SK-N-DZ (cell line): ENCODE measurements around the gene MAP2K5.

Experiments
- DNase-seq: peaks from one replicate; pipeline ENCODE4 v3.0.0-alpha.2; 2015; ENCODE audit warnings: low spot score

The MAP2K5 gene

DNA sequence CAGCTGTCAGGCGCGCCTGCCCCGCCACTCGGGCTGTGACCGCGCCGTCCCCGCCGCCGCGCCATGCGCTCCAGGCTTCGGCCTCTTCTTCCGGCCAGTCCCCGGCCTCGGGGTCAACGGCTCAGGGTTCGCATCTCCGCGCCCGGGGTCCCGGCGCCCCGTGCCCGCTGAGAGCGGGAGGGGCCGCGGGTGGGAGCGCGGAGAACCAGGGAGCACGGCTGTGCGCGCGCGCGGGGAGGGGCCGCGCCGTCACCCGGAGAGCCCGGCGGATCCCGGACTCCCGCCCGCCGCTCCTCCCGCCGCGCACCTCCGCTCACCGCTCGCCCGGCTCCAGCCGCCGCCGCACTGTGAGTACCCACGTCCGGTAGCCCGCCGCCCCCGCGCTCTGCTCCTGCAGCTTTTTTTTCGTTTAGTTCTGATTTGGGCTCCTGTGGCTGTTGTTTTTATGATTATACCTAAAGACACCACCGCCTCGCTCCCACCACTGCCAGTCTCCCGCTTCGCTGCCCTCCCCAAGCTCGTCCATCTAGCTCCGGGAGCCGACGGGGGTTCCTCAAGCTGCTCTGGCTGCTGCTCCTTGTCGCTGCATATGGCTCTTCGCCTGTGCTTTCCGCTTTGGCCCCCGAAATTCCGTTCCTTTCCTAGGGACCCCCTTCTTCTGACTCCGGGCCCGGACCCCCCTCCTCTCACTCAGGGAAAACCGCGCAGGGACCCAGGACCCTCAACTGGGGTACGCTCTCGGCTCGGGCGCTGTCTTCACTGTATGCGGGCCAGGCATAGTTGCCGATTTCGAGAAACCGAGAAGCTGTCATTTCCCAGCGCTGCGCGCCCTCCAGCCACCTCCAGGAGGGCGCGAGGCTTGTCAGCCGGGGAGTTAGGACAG lies 281.1 kb downstream of the MAP2K5 start:
- no peak for DNase-seq

DNA sequence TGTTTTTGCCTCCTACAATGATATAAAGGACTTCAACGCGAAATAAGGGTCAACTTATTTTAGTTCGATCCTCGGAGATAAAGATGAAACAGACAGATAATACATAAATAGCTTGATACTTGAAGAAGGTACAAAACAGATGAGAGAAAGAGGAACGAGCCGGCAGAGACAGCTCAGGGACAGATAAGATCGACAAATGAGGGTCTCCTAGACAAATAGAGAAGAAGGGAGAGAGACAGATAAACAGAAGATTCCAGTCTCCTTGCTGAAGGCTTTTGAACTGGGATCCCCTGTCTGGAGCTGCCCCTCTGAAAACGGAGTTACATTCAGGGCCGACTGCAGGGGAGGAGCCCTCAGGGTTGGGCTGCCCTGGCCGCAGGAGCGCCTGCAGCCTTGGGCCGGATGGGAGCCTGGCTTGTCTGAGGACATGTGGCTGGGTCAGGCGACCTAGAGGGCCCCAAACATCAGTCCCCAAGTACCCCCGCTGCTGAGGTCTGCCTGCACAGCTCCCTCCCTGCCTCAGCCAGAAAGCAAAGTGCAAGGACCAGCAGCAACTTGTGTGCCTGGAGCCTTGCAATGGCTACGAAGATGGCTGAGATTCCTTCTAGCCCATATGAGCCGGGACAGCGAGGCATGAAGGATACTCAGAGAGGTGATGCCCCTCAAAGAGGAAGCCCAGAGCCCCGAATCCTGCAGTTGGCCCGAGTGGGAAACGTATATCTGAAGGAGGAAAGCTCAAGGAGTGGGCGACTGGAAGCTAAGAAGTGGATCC lies 281.9 kb downstream of the MAP2K5 start:
- no peak for DNase-seq

DNA sequence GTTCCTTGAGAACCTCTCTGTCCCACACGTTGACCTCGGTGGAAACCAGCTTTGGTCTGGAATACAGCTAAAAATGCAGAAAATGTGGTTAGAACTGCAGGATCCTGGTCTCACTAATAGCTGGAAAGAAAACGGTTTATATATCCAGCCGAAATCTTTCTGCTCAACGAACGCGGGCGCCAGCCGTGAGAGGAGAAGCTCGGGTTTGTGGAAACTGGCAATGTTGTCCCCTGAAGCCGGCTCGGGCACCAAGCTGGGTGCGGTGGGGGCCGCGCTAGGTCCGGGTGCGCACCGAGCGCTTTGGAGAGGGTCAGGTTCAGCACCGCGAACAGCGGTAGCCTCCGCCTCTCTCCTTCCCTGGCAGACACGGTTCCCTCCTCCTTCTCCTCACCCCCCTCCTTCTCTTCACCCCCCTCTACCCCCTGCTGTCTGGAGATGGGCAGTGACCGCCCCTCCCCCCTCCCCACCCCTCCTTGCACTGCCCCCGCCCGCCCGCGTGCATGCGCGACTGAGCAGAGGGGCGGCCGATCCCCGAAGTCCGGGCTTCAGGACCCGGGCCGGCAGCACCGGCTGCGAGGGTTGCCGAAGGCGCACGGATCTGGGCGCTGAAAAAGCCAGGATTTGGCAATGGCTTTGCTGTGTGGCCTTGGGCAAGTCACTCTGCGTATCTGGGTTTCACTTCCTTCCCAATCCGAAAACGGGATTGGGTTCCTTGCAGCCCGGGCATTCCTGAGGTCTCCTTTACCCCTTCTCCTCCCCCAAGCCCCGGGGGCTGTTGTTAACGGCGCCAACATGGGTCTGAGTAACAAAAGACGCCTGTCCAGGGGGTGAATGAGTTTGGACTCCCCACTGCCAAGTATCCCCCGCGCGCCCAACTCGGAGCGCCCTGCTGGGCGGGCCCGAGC lies 282.7 kb downstream of the MAP2K5 start, which contains the start of gene SKOR1:
SKOR1 (plus strand) TSS at position 534 of the 905 bp plus-strand sequence; CDS start at position 628, 94 bp downstream.
- no peak for DNase-seq

DNA sequence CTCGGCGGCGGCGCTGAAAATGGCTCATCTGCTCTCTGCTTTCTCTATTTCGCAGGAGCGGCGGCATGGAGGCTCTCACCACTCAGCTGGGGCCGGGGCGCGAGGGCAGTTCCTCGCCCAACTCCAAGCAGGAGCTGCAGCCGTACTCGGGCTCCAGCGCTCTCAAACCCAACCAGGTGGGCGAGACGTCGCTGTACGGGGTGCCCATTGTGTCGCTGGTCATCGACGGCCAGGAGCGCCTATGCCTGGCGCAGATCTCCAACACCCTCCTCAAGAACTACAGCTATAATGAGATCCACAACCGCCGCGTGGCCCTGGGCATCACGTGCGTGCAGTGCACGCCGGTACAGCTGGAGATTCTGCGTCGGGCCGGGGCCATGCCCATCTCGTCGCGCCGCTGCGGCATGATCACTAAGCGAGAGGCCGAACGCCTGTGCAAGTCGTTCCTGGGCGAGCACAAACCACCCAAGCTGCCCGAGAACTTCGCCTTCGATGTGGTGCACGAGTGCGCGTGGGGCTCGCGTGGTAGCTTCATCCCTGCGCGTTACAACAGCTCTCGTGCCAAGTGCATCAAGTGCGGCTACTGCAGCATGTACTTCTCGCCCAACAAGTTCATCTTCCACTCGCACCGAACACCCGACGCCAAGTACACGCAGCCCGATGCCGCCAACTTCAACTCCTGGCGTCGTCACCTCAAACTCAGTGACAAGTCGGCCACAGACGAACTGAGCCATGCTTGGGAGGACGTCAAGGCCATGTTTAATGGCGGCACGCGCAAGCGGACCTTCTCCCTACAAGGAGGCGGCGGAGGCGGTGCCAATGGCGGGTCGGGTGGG lies 283.6 kb downstream of the MAP2K5 start:
- DNase-seq = no peak

DNA sequence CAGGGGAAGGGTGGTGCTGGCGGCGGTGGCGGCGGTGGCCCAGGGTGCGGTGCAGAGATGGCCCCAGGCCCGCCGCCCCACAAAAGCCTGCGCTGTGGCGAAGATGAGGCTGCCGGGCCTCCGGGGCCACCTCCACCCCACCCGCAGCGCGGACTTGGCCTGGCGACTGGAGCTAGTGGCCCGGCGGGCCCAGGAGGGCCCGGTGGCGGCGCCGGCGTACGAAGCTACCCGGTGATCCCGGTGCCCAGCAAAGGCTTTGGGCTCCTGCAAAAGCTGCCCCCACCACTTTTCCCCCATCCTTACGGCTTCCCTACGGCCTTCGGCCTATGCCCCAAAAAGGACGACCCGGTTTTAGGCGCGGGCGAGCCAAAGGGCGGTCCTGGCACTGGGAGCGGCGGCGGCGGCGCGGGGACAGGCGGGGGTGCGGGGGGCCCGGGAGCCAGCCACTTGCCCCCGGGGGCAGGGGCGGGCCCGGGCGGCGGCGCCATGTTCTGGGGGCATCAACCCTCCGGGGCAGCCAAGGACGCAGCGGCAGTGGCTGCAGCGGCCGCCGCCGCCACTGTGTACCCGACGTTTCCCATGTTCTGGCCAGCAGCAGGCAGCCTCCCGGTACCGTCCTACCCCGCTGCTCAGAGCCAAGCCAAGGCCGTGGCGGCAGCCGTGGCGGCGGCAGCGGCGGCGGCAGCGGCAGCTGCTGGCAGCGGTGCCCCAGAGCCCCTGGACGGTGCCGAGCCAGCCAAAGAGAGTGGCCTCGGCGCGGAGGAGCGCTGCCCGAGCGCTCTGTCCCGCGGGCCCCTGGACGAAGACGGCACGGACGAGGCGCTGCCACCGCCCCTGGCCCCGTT lies 284.4 kb downstream of the MAP2K5 start:
- no peak for DNase-seq

DNA sequence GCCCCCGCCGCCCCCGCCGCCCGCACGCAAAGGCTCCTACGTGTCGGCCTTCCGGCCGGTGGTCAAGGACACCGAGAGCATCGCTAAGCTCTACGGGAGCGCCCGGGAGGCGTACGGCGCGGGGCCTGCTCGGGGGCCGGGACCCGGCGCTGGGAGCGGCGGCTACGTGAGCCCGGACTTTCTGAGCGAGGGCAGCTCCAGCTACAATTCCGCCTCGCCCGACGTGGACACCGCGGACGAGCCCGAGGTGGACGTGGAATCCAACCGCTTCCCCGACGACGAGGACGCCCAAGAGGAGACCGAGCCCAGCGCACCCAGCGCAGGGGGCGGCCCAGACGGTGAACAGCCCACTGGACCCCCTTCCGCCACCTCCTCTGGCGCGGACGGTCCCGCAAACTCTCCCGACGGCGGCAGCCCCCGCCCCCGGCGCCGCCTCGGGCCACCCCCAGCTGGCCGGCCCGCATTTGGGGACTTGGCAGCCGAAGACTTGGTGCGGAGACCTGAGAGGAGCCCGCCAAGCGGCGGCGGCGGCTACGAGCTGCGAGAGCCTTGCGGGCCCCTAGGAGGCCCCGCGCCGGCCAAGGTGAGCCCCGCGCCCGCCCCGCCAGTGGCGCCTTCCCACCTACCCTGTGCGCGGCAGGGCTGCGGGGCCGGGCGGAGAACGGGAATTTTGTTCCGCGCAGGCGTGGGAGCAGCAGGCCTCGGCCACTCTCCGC lies 285.2 kb downstream of the MAP2K5 start:
- no peak for DNase-seq

DNA sequence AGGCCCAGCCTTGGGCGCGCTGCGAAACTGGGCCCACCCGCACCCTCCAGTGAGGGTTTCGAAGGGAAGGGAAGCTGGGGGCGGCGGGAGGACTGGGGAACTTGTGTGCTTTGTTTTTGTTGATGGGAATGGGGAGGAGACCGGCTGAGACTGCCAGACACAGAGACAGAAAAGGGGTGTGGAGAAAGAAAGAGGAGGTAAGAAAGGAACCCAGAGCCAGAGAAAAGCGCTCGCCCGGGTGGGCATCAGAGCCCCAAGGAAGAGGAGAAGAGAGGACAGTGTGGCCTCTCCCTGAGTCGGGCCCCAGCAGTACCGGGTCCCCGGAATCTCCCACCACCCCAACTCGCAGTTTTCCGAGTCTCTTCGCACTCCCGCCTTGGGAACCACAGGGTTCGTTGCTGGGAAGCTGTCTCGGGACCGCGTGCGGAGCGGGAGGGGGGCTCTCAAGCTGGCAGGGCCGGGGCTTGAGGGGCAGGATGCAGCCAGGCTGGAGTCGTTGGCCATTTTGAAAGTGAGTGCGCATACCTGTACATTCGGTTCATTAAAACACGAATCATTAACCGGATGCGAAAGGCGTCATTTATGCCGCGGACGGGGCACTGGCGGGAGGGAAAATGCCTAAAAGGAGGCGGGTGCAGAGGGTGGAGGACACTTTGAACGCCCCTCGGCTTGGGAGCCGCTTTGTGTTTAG lies 285.9 kb downstream of the MAP2K5 start:
- no peak for DNase-seq

DNA sequence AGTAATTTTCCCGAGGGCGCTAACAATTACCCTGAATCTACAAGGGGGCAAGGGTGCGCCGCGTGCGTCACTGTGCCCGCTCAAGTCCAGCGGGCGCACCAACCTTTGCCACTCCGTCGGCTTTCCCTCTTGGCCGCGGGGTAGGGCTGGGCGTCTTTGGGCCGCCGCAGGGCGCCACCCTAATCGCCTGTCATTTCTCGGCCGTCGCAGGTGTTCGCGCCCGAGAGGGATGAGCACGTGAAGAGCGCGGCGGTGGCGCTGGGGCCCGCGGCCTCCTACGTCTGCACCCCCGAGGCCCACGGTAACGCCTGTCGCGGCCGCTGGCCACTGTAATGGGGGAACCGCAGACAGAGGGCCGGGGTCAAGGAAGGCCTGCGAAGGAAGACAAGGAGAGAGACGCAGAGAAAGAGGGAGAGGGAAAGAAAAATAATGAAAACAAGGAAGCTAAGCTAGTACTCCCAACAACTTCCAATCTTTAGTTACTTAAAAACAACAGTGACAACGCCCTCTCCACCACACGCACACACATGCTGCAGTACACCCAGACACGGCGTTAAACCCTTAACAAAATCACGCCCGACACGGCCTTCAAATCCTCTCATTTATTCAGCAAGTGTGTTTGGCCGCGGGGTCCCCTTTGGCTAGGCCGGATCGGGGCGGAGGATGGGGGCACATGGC lies 286.6 kb downstream of the MAP2K5 start:
- no peak for DNase-seq

DNA sequence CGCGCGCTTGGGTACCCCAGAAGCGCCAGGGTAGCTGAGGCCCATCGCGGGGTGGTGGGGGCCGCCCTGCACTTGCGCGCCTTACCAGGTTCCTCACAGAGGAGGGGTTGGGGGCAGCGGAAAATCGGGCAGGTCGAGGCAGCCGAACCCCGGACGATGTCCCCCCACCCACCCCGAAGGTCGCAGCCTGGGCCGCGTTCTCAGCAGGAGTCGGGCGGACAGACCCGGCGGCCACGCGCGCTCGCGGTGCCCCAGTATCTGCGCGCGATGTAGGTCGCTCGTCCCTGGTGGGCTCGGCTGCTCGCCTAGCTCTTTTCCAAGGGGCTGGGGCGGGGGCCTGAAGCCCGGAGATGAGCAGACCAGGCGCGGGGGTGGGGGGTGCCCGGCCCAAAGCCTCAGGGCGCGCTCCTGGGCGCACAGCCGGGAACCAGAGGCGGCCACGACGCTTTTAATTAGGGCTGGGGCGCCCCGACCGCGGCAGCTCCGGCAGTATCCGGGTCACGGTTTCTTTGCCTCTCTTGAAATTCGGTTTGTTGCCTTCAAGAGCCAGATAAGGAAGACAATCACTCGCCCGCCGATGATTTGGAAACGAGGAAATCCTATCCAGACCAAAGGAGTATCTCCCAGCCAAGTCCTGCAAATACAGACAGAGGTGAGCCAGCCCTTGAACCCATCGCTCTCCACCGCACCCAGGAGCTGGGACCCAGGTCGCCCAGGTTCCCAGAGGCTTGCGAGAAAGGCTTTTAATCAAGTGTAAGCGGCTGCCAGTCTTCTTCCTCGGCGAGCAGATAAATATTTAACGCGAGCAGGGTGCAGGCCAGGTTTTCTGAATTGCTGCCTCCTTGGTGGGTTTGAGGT lies 287.4 kb downstream of the MAP2K5 start:
- no peak for DNase-seq

DNA sequence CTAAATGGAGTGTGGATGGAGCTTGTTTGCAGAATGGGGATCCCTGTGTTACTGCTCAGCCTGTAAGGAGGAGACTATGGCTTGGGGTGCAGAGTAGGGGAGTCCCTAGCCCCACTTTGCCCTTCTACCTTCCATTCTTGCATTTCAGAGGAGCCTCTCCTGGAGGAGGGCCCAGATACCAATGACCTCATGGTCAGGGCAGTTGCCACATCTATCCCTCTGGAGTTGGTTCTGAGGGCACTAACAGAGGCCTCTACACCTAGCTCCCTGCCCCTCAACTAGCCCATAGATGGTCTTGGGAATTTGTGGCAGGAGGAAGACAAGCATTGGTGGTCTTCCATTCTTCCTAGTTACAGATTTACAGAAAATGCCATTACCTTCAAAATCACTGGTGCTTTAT lies 288.9 kb downstream of the MAP2K5 start:
- no peak for DNase-seq

DNA sequence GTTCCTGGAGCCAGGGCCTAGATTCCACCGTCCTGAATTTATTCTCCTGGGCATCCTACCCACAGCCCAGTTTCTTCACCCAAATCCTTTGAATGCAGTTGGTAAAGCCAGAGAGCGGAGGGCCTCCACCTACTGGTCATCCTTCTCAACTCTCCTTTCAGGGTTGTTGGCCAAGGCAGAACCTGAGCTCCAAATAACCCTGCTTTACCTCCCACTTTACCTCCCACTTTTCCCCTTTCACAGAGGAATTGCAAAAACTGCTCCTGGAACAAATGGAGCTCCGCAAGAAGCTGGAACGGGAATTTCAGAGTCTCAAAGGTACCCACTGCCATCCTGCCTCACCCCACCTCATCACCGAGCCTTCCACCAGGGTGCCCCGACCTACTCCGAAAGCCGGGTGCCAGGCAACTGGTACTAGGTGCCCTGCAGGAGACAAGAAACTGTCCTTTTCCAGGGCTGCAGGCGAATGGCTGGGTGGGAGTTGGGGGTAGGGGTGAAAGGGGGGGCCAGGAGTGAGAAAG lies 289.6 kb downstream of the MAP2K5 start:
- peak; percentile 50 for DNase-seq

DNA sequence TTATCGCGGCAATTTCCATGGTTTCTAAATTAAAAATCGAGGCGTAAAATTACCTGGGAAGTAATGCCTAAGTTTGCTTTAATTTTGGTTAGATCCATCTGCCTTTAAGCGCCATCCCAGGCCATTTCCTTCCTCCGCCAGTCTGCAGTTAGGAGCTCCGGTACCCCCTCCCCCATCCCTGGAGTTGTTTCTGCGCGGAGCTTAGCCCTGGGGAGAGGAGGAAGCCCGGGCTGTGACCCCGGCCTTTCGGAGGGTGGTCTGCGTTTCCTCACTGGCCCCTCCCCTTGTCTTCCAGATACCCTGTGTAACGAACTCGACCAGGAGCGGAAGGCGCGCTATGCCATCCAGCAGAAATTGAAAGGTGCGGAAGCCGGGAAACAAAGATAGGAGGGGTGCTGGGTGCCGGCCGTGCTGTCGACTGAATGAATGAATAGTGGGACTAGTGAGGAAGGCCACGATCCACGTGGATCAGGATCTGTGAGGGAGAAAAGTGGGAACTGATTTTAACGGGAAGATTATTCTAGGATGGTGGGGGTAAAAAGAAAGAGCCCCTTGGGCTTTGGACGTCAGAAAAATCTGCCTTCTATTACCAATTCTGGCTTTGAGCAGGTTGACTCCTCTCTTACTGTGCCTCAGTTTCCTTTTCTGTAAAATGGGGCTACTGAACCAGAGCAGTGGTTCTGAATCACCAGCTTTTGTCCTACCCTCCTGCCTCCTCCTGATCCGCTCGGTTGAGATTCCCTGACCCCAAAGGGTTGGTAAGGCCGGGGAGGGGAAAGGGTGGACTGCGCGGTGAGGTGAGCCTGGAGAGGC lies 290.6 kb downstream of the MAP2K5 start:
- DNase-seq = peak; percentile 86

DNA sequence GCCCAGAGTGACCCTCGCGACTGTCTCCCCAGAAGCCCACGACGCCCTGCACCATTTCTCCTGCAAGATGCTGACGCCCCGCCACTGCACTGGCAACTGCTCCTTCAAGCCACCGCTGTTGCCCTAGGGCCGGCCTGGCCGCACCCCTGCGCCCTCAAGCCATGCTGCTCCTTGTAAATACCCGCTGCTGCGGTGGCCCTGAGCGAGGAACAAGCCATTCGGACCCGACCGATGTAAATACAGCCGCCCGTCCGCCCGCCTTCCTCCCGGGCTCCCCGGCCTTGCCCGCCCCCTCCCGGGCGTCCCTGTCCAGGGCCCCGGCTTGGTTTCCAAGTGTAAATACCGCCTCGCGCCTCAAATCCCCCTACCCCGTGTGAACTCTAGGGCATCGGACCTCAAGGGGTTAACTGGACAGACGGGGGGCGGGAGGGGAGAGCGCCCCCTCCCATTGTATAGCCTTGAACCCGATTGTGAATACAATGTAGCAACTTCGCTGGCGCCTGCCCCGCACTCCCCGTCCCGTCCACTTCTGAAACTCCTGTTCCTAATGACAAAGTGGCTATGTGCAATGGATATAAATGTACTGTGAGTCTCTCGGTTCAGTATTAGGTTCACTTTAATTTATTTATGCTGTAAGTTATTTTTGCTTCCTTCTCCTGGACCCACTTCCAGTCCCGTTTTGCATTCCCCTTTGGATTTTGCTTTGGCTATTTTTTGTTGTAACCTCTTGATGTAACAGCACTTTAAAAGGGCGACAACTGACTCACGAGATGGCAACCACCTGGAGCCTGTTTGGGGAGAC lies 291.4 kb downstream of the MAP2K5 start:
- peak; percentile 72 for DNase-seq

DNA sequence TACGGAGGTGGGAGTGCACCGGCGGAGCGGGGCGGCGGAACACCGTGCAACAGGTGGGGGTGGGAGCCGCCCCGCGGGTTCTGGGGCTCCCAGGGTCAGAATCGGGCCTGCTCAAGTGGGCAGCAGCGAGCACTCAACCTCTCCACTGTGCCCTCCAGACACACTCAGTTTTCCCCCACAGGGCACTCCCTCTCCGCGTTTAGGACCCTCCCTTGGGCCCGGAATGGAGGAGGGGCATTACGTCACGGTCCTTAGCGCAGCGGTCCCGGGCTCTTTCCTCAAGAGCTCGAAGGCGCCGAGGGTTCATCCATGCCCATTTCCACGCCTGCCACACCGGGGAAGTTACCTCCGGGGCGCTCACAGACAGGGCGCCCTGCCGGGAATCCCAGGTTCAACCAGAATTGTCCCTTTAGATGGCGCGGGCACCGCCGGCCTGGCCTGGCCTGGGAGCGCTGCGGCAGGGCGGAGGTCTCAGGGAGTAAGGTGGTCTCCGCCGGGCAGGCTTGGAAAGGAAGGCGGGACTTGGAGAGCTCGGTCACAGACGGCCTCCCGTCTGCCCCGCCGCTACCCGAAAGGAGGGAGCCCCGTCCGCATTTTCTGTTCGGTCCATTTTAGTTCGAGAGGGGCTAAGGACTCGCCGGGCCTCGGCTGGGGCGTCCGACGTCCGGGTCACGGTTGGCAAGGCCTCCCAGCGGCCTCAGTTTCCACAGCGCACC lies 292.2 kb downstream of the MAP2K5 start:
- no peak for DNase-seq
